Osteocyte (in vitro differentiated cells): ENCODE results near the gene EIF2S2. TPM values are rescaled to one million over a fixed set of nuclear protein-coding genes. Genes with fewer than 3 reads are reported as not detected.
"Not testable (repeated sequence)": the region's sequence is repeated elsewhere in the genome, so short reads cannot be mapped to it uniquely, and the experiment has no call there.

Experiments
- DNase-seq: peaks from one replicate; pipeline ENCODE4 v3.0.0; 2021; ENCODE audit warnings: mixed read lengths; ENCODE audit not compliant: unreplicated experiment; ENCODE audit errors: extremely low spot score
- H3K27ac Mint-ChIP-seq: one replicate; pipeline ENCODE4 v1.8.0; 2021; ENCODE audit warnings: mild to moderate bottlenecking, mixed read lengths; ENCODE audit not compliant: unreplicated experiment
- H3K27me3 Mint-ChIP-seq: one replicate; pipeline ENCODE4 v1.8.0; 2021; ENCODE audit warnings: mixed read lengths; ENCODE audit not compliant: unreplicated experiment
- H3K36me3 Mint-ChIP-seq: one replicate; pipeline ENCODE4 v1.8.0; 2021; ENCODE audit warnings: mixed read lengths; ENCODE audit not compliant: unreplicated experiment
- H3K4me1 Mint-ChIP-seq: one replicate; pipeline ENCODE4 v1.8.0; 2021; ENCODE audit warnings: mixed read lengths; ENCODE audit not compliant: unreplicated experiment
- H3K4me3 Mint-ChIP-seq: one replicate; pipeline ENCODE4 v1.8.0; 2021; ENCODE audit warnings: mild to moderate bottlenecking, moderate library complexity, mixed read lengths; ENCODE audit not compliant: unreplicated experiment
- H3K9me3 Mint-ChIP-seq: one replicate; pipeline ENCODE4 v1.8.0; 2021; ENCODE audit warnings: mixed read lengths; ENCODE audit not compliant: unreplicated experiment
- CTCF ChIP-seq: fragments of 200-600 bp; sonication (generic); IDR thresholded peaks from 2 replicates; pipeline ENCODE4 v1.5.0; 2021; ENCODE audit warnings: antibody characterized with exemption, mild to moderate bottlenecking, moderate library complexity
- long read RNA-seq: library from polyadenylated mRNA; unstranded; transcript quantifications from one replicate; pipeline ENCODE4 v2.0.0, GENCODE V29; 2021
- total RNA-seq: library from RNA; stranded (reverse); gene quantifications from 2 replicates; pipeline ENCODE4 v1.2.1, GENCODE V29; 2021

Gene EIF2S2, protein sequence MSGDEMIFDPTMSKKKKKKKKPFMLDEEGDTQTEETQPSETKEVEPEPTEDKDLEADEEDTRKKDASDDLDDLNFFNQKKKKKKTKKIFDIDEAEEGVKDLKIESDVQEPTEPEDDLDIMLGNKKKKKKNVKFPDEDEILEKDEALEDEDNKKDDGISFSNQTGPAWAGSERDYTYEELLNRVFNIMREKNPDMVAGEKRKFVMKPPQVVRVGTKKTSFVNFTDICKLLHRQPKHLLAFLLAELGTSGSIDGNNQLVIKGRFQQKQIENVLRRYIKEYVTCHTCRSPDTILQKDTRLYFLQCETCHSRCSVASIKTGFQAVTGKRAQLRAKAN
- total RNA-seq = 87.9 and 90.6 TPM in 2 replicates
- long read RNA-seq, transcript EIF2S2-201 (9 exons, 2,656 nt) = major isoform, 215 of 267 reads
- long read RNA-seq, partial matches to known transcripts = 30 of 267 reads
- long read RNA-seq, other reads (novel, unspliced or antisense) = 22 of 267 reads

- H3K4me1 Mint-ChIP-seq = peaks cover 42% of the 10 kb centered on the region
- no peaks in the 10 kb centered on the region for H3K27me3 Mint-ChIP-seq
- H3K27ac Mint-ChIP-seq = peak within 1 kb of the TSS; percentile 98
- peaks cover 17% of the 10 kb centered on the region for H3K36me3 Mint-ChIP-seq
- DNase-seq = peak; percentile 98
- no peak for TF ChIP-seq CTCF
- peak within 1 kb of the TSS; percentile 90 for H3K4me3 Mint-ChIP-seq
- no peaks in the 10 kb centered on the region for H3K9me3 Mint-ChIP-seq
Measured at GRCh38 chr20:34111702-34112599, at the start of gene EIF2S2. Gene EIF2S2 (minus strand): TSS chr20:34112243. CDS start chr20:34112110, 133 bp downstream.

GRCh38 chr20:34157697-34158096 lies 45.7 kb upstream of the EIF2S2 start:
- not testable (repeated sequence) for H3K36me3 Mint-ChIP-seq, DNase-seq, H3K4me1 Mint-ChIP-seq, H3K27ac Mint-ChIP-seq, H3K4me3 Mint-ChIP-seq, H3K9me3 Mint-ChIP-seq
- peaks cover 27% of the 10 kb centered on the region for H3K27me3 Mint-ChIP-seq

GRCh38 chr20:34155836-34156235 lies 43.8 kb upstream of the EIF2S2 start:
- Mint-ChIP-seq H3K4me3 (no peak overlapping the region), H3K9me3 (no peaks in the 10 kb centered on the region), H3K27ac (no peak overlapping the region), H3K36me3 (no peaks in the 10 kb centered on the region), H3K4me1 (peaks cover 8% of the 10 kb centered on the region), H3K27me3 (peaks cover 28% of the 10 kb centered on the region)
- TF ChIP-seq CTCF = no peak
- DNase-seq = no peak

DNA sequence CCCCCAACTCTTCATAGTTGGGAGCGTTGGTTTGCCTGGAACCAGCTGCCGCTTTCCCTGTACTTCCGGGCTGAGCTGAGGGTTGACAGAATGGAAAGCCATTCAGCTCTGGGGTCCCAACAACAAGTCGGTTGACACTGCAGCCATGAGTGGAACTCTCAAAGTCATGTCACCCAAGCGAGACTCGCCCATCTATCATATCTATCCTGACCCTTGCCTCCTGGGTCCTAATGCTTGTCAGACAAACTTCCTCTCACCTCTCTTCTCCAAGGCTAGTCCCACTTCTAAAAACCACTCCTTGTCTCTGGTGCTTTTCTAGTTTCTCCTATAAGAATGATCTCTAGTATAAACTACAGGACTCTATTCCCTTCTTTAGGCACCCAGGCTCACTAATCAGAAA lies 41.1 kb upstream of the EIF2S2 start:
- not testable (repeated sequence) for H3K4me3 Mint-ChIP-seq, H3K9me3 Mint-ChIP-seq, H3K36me3 Mint-ChIP-seq, DNase-seq, H3K27ac Mint-ChIP-seq
- peaks cover 16% of the 10 kb centered on the region for H3K4me1 Mint-ChIP-seq
- peaks cover 25% of the 10 kb centered on the region for H3K27me3 Mint-ChIP-seq

- peak; percentile 53 for DNase-seq
- H3K4me3 Mint-ChIP-seq, H3K9me3 Mint-ChIP-seq, H3K27ac Mint-ChIP-seq, H3K36me3 Mint-ChIP-seq: not testable (repeated sequence)
- Mint-ChIP-seq H3K4me1 (peaks cover 16% of the 10 kb centered on the region), H3K27me3 (peaks cover 21% of the 10 kb centered on the region)
Measured at GRCh38 chr20:34152073-34152472, 40.0 kb upstream of the EIF2S2 start.

- DNase-seq = no peak
- peaks cover 16% of the 10 kb centered on the region for H3K4me1 Mint-ChIP-seq
- no peaks in the 10 kb centered on the region for H3K9me3 Mint-ChIP-seq
- H3K27me3 Mint-ChIP-seq = peaks cover 17% of the 10 kb centered on the region
- H3K36me3 Mint-ChIP-seq = no peaks in the 10 kb centered on the region
- H3K27ac Mint-ChIP-seq = peak overlapping the region; percentile 8
- H3K4me3 Mint-ChIP-seq = no peak overlapping the region
- no peak for TF ChIP-seq CTCF
Measured at GRCh38 chr20:34150306-34151000, 38.4 kb upstream of the EIF2S2 start.
